ENCODE results near the gene TNIK.

TNIK gene

DNA sequence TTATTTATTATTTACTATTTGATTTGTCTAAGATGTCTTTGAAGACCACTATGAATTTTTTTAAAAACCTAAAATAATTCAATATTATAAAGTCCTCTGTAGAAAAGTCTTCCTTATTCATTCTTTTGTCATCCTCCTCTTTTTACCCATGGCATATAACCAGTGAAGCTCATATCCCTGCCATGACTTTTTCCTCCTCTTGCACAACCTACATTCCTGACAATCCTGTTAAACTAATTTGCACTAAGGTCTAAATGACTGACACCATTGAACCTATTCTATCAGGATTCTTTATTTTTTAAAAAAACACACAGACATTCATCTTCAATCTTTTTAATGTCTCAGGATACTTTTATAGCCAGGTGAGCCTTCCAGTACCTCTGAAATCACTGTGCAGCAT is 273.8 kb downstream of the TNIK start:
- Histone ChIP-seq H3K27ac (ENCODE audit: poor library complexity, severe bottlenecking) (no peak overlapping the region), H3K9me3 (ENCODE audit: severe bottlenecking) (no peaks in the 10 kb centered on the region), H3K36me3 (ENCODE audit: low read depth) (no peaks in the 10 kb centered on the region), H3K4me3 (ENCODE audit: severe bottlenecking) (no peak overlapping the region), H3K4me1 (ENCODE audit: insufficient read depth, poor library complexity, severe bottlenecking) (peaks cover 6% of the 10 kb centered on the region), H3K27me3 (ENCODE audit: insufficient read depth, poor library complexity, severe bottlenecking) (no peaks in the 10 kb centered on the region)
- no peak for DNase-seq (ENCODE audit: low spot score)
- ATAC-seq (ENCODE audit: low read depth): no peak
- TF ChIP-seq, protein P1, sequence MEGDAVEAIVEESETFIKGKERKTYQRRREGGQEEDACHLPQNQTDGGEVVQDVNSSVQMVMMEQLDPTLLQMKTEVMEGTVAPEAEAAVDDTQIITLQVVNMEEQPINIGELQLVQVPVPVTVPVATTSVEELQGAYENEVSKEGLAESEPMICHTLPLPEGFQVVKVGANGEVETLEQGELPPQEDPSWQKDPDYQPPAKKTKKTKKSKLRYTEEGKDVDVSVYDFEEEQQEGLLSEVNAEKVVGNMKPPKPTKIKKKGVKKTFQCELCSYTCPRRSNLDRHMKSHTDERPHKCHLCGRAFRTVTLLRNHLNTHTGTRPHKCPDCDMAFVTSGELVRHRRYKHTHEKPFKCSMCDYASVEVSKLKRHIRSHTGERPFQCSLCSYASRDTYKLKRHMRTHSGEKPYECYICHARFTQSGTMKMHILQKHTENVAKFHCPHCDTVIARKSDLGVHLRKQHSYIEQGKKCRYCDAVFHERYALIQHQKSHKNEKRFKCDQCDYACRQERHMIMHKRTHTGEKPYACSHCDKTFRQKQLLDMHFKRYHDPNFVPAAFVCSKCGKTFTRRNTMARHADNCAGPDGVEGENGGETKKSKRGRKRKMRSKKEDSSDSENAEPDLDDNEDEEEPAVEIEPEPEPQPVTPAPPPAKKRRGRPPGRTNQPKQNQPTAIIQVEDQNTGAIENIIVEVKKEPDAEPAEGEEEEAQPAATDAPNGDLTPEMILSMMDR (IDR thresholded peaks at IDR 0.05; ENCODE audit: poor library complexity, severe bottlenecking): no peak

DNA sequence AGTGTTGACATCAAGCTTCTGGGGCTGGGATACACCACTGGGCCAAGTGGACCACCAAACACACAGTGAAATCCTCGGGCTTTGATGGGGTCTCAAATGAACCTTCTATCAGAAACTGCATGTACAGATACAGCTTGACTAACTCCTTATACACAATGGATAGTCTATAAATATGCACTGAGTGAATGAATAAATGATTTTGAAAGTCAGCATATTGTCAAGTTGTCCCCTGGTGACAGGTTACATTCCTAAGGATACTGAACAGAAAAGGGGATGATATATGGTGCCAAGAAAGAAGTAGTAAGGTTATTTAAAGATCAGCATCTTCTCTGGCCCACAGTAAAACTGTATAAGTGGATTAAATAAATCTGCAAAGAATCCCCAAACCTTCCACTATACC is 274.2 kb downstream of the TNIK start:
- H3K27me3 ChIP-seq (ENCODE audit: insufficient read depth, poor library complexity, severe bottlenecking): no peaks in the 10 kb centered on the region
- ATAC-seq (ENCODE audit: low read depth) (no peak), DNase-seq (ENCODE audit: low spot score) (no peak)
- H3K36me3 ChIP-seq (ENCODE audit: low read depth): no peaks in the 10 kb centered on the region
- H3K4me1 ChIP-seq (ENCODE audit: insufficient read depth, poor library complexity, severe bottlenecking): peaks cover 6% of the 10 kb centered on the region
- H3K4me3 ChIP-seq (ENCODE audit: severe bottlenecking): no peak overlapping the region
- H3K27ac ChIP-seq (ENCODE audit: poor library complexity, severe bottlenecking): no peak overlapping the region
- H3K9me3 ChIP-seq (ENCODE audit: severe bottlenecking): no peaks in the 10 kb centered on the region
- TF ChIP-seq, protein P1 (IDR thresholded peaks at IDR 0.05; ENCODE audit: poor library complexity, severe bottlenecking): no peak

GRCh38 chr3:171184372-171184771 is 275.8 kb downstream of the TNIK start:
- no peak for ATAC-seq (ENCODE audit: low read depth)

GRCh38 chr3:171183042-171183441 is 277.2 kb downstream of the TNIK start:
- H3K27me3 ChIP-seq (ENCODE audit: insufficient read depth, poor library complexity, severe bottlenecking): no peaks in the 10 kb centered on the region
- no peaks in the 10 kb centered on the region for H3K9me3 ChIP-seq (ENCODE audit: severe bottlenecking)
- H3K36me3 ChIP-seq (ENCODE audit: low read depth): no peaks in the 10 kb centered on the region
- H3K4me1 ChIP-seq (ENCODE audit: insufficient read depth, poor library complexity, severe bottlenecking): no peaks in the 10 kb centered on the region
- ATAC-seq (ENCODE audit: low read depth) (no peak), DNase-seq (ENCODE audit: low spot score) (no peak)
- no peak overlapping the region for H3K4me3 ChIP-seq (ENCODE audit: severe bottlenecking)
- H3K27ac ChIP-seq (ENCODE audit: poor library complexity, severe bottlenecking): no peak overlapping the region
- TF ChIP-seq, protein P1 (IDR thresholded peaks at IDR 0.05; ENCODE audit: poor library complexity, severe bottlenecking): peak; percentile 6

More at GRCh38 chr3:171184372-171184771, 275.8 kb downstream of the TNIK start:
- Histone ChIP-seq H3K9me3 (ENCODE audit: severe bottlenecking) (no peaks in the 10 kb centered on the region), H3K4me3 (ENCODE audit: severe bottlenecking) (no peak overlapping the region), H3K36me3 (ENCODE audit: low read depth) (no peaks in the 10 kb centered on the region), H3K27me3 (ENCODE audit: insufficient read depth, poor library complexity, severe bottlenecking) (no peaks in the 10 kb centered on the region), H3K4me1 (ENCODE audit: insufficient read depth, poor library complexity, severe bottlenecking) (no peaks in the 10 kb centered on the region), H3K27ac (ENCODE audit: poor library complexity, severe bottlenecking) (no peak overlapping the region)
- TF ChIP-seq, protein P1 (IDR thresholded peaks at IDR 0.05; ENCODE audit: poor library complexity, severe bottlenecking): no peak
- DNase-seq (ENCODE audit: low spot score): no peak

DNA sequence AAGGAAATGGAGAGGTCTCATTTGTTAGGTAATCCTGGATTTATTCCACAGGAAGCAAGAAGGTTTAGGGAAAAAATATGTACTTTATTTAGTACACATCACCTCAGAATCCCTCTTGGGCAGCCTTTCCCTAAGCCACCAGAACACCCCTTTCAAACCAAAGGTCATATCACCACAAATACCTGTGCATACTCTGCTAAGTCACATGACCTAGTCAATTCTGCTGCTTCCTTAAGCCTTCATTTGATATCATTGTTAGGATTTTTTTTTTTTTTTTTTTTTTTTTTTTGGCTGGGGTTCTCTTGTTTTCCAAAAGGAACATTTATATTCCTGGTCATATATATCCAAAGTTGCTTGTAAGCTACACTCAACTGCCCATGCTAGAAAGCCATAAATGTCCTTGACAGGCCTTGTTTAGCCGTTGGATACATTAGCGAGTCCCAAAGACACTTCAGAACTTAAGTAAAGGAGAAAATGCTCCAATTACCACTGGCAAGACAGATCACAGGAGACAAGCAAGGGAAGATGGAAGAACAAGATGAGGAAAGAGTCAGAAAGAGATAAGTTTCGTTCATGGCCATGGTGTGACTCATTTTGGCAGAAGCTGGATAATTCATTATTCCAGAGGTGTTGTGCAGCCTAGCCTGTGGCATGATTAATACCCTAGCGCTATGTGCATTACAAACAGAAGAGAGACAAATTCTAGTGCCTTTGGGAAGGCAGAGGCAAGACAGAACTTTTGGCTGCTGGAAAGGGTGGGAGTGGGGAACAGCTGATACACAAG is 278.1 kb downstream of the TNIK start:
- no peak for DNase-seq (ENCODE audit: low spot score)
- peak; percentile 70 for ATAC-seq (ENCODE audit: low read depth)
- no peaks in the 10 kb centered on the region for H3K4me1 ChIP-seq (ENCODE audit: insufficient read depth, poor library complexity, severe bottlenecking)
- TF ChIP-seq, protein P1 (IDR thresholded peaks at IDR 0.05; ENCODE audit: poor library complexity, severe bottlenecking): no peak
- no peak overlapping the region for H3K4me3 ChIP-seq (ENCODE audit: severe bottlenecking)
- no peaks in the 10 kb centered on the region for H3K9me3 ChIP-seq (ENCODE audit: severe bottlenecking)
- no peaks in the 10 kb centered on the region for H3K27me3 ChIP-seq (ENCODE audit: insufficient read depth, poor library complexity, severe bottlenecking)
- no peak overlapping the region for H3K27ac ChIP-seq (ENCODE audit: poor library complexity, severe bottlenecking)
- no peaks in the 10 kb centered on the region for H3K36me3 ChIP-seq (ENCODE audit: low read depth)

All from RWPE2 (cell line).